ENCODE results near the gene GRK5. TPM values are rescaled to one million over a fixed set of nuclear protein-coding genes. Genes with fewer than 3 reads are reported as not detected.

GRK5 gene
- total and polyA plus RNA-seq, 4 donors, result 18.5 to 43.1 (median 40.3) TPM

- no peak overlapping the region for H3K9ac ChIP-seq (ENCODE audit: insufficient read depth in 1 of 2, low read length in 2 of 2)
- DNase-seq (no peak), ATAC-seq (ENCODE audit: insufficient read depth, low FRiP score) (no peak)
- peaks cover 0 to 4% (median 3%) of the 10 kb centered on the region in 3 donors for H3K27me3 ChIP-seq (ENCODE audit: control insufficient read depth in 3 of 3, insufficient read depth in 3 of 3, low read length in 2 of 3)
- H3K27ac ChIP-seq (ENCODE audit: low read depth in 1 of 2, low read length in 1 of 2), result no peak overlapping the region
- no peak overlapping the region for H3K4me3 ChIP-seq
- H3K36me3 ChIP-seq (ENCODE audit: control insufficient read depth in 4 of 4, insufficient read depth in 4 of 4, low read length in 4 of 4), result no peaks in the 10 kb centered on the region
- no peak for TF ChIP-seq CTCF (IDR thresholded peaks at IDR 0.05; ENCODE audit: control extremely low read depth, extremely low read depth)
- WGBS, 2 donors, result 62 to 76% methylated on average over 4 of the region's 4 CpGs
- no peaks in the 10 kb centered on the region for H3K9me3 ChIP-seq (ENCODE audit: control insufficient read depth in 4 of 4, insufficient read depth in 3 of 4, low read length in 3 of 4)
- peaks cover 0 to 12% (median 7%) of the 10 kb centered on the region in 5 donors for H3K4me1 ChIP-seq (ENCODE audit: control insufficient read depth in 5 of 5, insufficient read depth in 5 of 5, low read length in 5 of 5)
Measured at GRCh38 chr10:119203006-119203405, 4.4 kb upstream of the GRK5 start.

- H3K27me3 ChIP-seq (ENCODE audit: control insufficient read depth in 3 of 3, insufficient read depth in 3 of 3, low read length in 2 of 3), result no peaks in the 10 kb centered on the region
- H3K9me3 ChIP-seq (ENCODE audit: control insufficient read depth in 4 of 4, insufficient read depth in 3 of 4, low read length in 3 of 4), result no peaks in the 10 kb centered on the region
- H3K36me3 ChIP-seq (ENCODE audit: control insufficient read depth in 4 of 4, insufficient read depth in 4 of 4, low read length in 4 of 4), result no peaks in the 10 kb centered on the region
- WGBS, 2 donors, result 25 to 26% methylated on average over 17 of the region's 17 CpGs
- peaks cover 0 to 31% (median 18%) of the 10 kb centered on the region in 5 donors for H3K4me1 ChIP-seq (ENCODE audit: control insufficient read depth in 5 of 5, insufficient read depth in 5 of 5, low read length in 5 of 5)
- H3K9ac ChIP-seq (ENCODE audit: insufficient read depth in 1 of 2, low read length in 2 of 2), result peak overlapping the region in 1 of 2 donors; percentile 23
- no peak overlapping the region for H3K4me3 ChIP-seq
- DNase-seq (peak in 1 of 3 donors; percentile 61), ATAC-seq (ENCODE audit: insufficient read depth, low FRiP score) (peak; percentile 8)
- H3K27ac ChIP-seq (ENCODE audit: low read depth in 1 of 2, low read length in 1 of 2), result peak overlapping the region; percentile 95 to 97
- TF ChIP-seq CTCF (IDR thresholded peaks at IDR 0.05; ENCODE audit: control extremely low read depth, extremely low read depth), result no peak
Measured at GRCh38 chr10:119205894-119206602, 1.3 kb upstream of the GRK5 start.

GRCh38 chr10:119206603-119207365 lies 587 bp upstream of the GRK5 start:
- Histone ChIP-seq H3K4me1 (ENCODE audit: control insufficient read depth in 5 of 5, insufficient read depth in 5 of 5, low read length in 5 of 5) (peaks cover 0 to 38% (median 24%) of the 10 kb centered on the region in 5 donors), H3K27ac (ENCODE audit: low read depth in 1 of 2, low read length in 1 of 2) (peak overlapping the region; percentile 95 to 97), H3K27me3 (ENCODE audit: control insufficient read depth in 3 of 3, insufficient read depth in 3 of 3, low read length in 2 of 3) (no peaks in the 10 kb centered on the region), H3K36me3 (ENCODE audit: control insufficient read depth in 4 of 4, insufficient read depth in 4 of 4, low read length in 4 of 4) (peaks cover 0 to 3% (median under 1%) of the 10 kb centered on the region in 4 donors), H3K9ac (ENCODE audit: insufficient read depth in 1 of 2, low read length in 2 of 2) (no peak overlapping the region), H3K4me3 (peak overlapping the region; percentile 52), H3K9me3 (ENCODE audit: control insufficient read depth in 4 of 4, insufficient read depth in 3 of 4, low read length in 3 of 4) (no peaks in the 10 kb centered on the region)
- DNase-seq (peak; percentile 80 to 86 (median 82)), ATAC-seq (ENCODE audit: insufficient read depth, low FRiP score) (peak; percentile 64)
- peak; percentile 36 for TF ChIP-seq CTCF (IDR thresholded peaks at IDR 0.05; ENCODE audit: control extremely low read depth, extremely low read depth)
- WGBS, 2 donors, result 0 to 1% methylated on average over 59 to 97 of the region's 97 CpGs

All from lung (tissue), 12 donors.